HG03108 (cell line): Measurements from ENCODE around the gene HNRNPA3.
A peak's percentile ranks its signal among the peaks of the same experiment; 100 is the strongest.
"Not testable (repeated sequence)": the region's sequence is repeated elsewhere in the genome, so short reads cannot be mapped to it uniquely, and the experiment has no call there.

ENCODE experiments used
- ATAC-seq: cut with Tn5 transposase; IDR thresholded peaks from one replicate; pipeline ENCODE4 v1.9.1; 2021; ENCODE audit warnings: moderate library complexity; ENCODE audit not compliant: unreplicated experiment

HNRNPA3 gene

GRCh38 chr2:177254433-177255226 is 42.0 kb downstream of the HNRNPA3 start:
- no peak for ATAC-seq

- no peak for ATAC-seq
Measured at GRCh38 chr2:177255227-177255601, 42.6 kb downstream of the HNRNPA3 start.

GRCh38 chr2:177256026-177256425 is 43.4 kb downstream of the HNRNPA3 start:
- ATAC-seq: no peak

- no peak for ATAC-seq
Measured at GRCh38 chr2:177256695-177257094, 44.1 kb downstream of the HNRNPA3 start.

- ATAC-seq: no peak
Measured at GRCh38 chr2:177257471-177257870, 44.9 kb downstream of the HNRNPA3 start.

GRCh38 chr2:177258059-177258458 is 45.5 kb downstream of the HNRNPA3 start:
- no peak for ATAC-seq

GRCh38 chr2:177260379-177260778 is 47.8 kb downstream of the HNRNPA3 start:
- no peak for ATAC-seq

- ATAC-seq: no peak
Measured at GRCh38 chr2:177261116-177262060, 48.8 kb downstream of the HNRNPA3 start.

- ATAC-seq: no peak
Measured at GRCh38 chr2:177262092-177262491, 49.5 kb downstream of the HNRNPA3 start.

GRCh38 chr2:177262958-177263450 is 50.4 kb downstream of the HNRNPA3 start:
- ATAC-seq: no peak

- peak; percentile 44 for ATAC-seq
Measured at GRCh38 chr2:177263451-177264208, 51.0 kb downstream of the HNRNPA3 start.

GRCh38 chr2:177264209-177264692 is 51.7 kb downstream of the HNRNPA3 start:
- ATAC-seq: peak; percentile 17

GRCh38 chr2:177264693-177265587 is 52.3 kb downstream of the HNRNPA3 start, which contains the start of gene NFE2L2:
Gene NFE2L2, minus strand, starts transcription at chr2:177264727. Its CDS starts 151 bp downstream, at chr2:177264576.
- peak; percentile 65 for ATAC-seq

GRCh38 chr2:177265824-177266817 is 53.5 kb downstream of the HNRNPA3 start:
- no peak for ATAC-seq

GRCh38 chr2:177266955-177267354 is 54.4 kb downstream of the HNRNPA3 start:
- not testable (repeated sequence) for ATAC-seq

- ATAC-seq: no peak
Measured at GRCh38 chr2:177268187-177268871, 55.7 kb downstream of the HNRNPA3 start.

GRCh38 chr2:177268901-177269300 is 56.3 kb downstream of the HNRNPA3 start:
- no peak for ATAC-seq

- no peak for ATAC-seq
Measured at GRCh38 chr2:177270531-177270930, 57.9 kb downstream of the HNRNPA3 start.
